Ovary (tissue), 9 donors: ENCODE results near the gene GAMT. TPM values are rescaled to one million over a fixed set of nuclear protein-coding genes. Genes with fewer than 3 reads are reported as not detected.
A peak's percentile ranks its signal among the peaks of the same experiment; 100 is the strongest.

Experiments used
- DNase-seq, 5 donors: peaks; one replicate each; pipeline ENCODE4 v3.0.0-alpha.2; 2019 to 2020
- H3K27ac ChIP-seq, 2 donors: fragments of 200-600 bp; one replicate each; pipeline versions ENCODE4 v1.5.1 to v1.8.0; 2019 to 2022
- H3K27me3 ChIP-seq: fragments of 200-600 bp; one replicate; pipeline ENCODE4 v1.8.0; 2022
- H3K36me3 ChIP-seq: fragments of 200-600 bp; sonication (generic); one replicate; pipeline ENCODE4 v1.5.1; 2019
- H3K4me1 ChIP-seq: one replicate; pipeline ENCODE4 v1.8.1; 2013; ENCODE audit warnings: mild to moderate bottlenecking, moderate library complexity; ENCODE audit not compliant: insufficient read depth
- H3K4me3 ChIP-seq: fragments of 200-600 bp; sonication (generic); one replicate; pipeline ENCODE4 v1.5.1; 2017
- H3K9me3 ChIP-seq, 2 donors: fragments of 200-600 bp in 1 of 2; sonication (generic) in 1 of 2; one replicate each; pipeline versions ENCODE4 v1.5.1 to v1.8.1; 2013 to 2019; ENCODE audit warnings: mild to moderate bottlenecking in 1 of 2, moderate library complexity in 1 of 2
- CTCF ChIP-seq, 3 donors: fragments of 450-650 bp in 2 of 3; fragments of 200-600 bp in 1 of 3; IDR thresholded peaks; one replicate each; pipeline versions ENCODE4 v1.5.1 to v1.8.0; 2016 to 2022; ENCODE audit warnings: antibody characterized with exemption in 3 of 3, mild to moderate bottlenecking in 1 of 3
- EP300 ChIP-seq: sonication (generic); formaldehyde crosslinking; IDR thresholded peaks from one replicate; pipeline ENCODE4 v1.6.1; 2017; ENCODE audit warnings: antibody characterized with exemption
- POLR2A ChIP-seq: fragments of 450-650 bp; IDR thresholded peaks from one replicate; pipeline ENCODE4 v1.6.1; 2017; ENCODE audit warnings: antibody characterized with exemption, mild to moderate bottlenecking, moderate library complexity
- WGBS, 3 donors: extraction: QIAGEN DNeasy Blood & Tissue Kit in 1 of 3; methylation state at CpG; one replicate each; pipeline versions ENCODE4 v1.1.5 to v1.1.7; 2013 to 2017; 5-methylcytosine and 5-hydroxymethylcytosine counted together
- intact Hi-C, 4 donors: fragments of 100-400 bp; cut with DNase I; formaldehyde crosslinking; loops; one replicate each; pipeline versions ENCODE4 v1.11.0 to v1.15.1; 2022 to 2023
- polyA plus RNA-seq, 2 donors: library from polyadenylated mRNA; stranded (reverse); fragments of 200-250 nt in 1 of 2; fragments of 350-450 nt in 1 of 2; fragmentation: Illumina TruSeq in 1 of 2; extraction: RNeasy Lipid Tissue Mini Kit (QIAGEN cat#74804) in 1 of 2; gene quantifications; one replicate each; pipeline ENCODE4 v1.2.3, GENCODE V29; 2013 to 2014
- total RNA-seq, 7 donors: library from RNA; depleted of rRNA in 2 of 7; stranded (reverse); fragments of >200 nt in 2 of 7; fragmentation: NEBNext Ultra II Directional in 3 of 7; extraction: Animal tissue kit (Norgen Biotek cat#: 25700) in 3 of 7; gene quantifications; one replicate each; pipeline versions ENCODE4 v1.1.0 to v1.2.4, GENCODE V29; 2016 to 2023
- donor health status: DM: no; HTN: no; CAD: no; lungs with moderate emphysema.
- donor health status: DM: no; HTN: no; CAD: no.
- donor health status: Bipolar disorder and iron deficiency.
- donor health status: DM: yes; HTN: yes; CAD: no.
- donor health status: DM: no; HTN: no; CAD: no.
- donor health status: DM: yes; HTN: yes; CAD: no.

The GAMT gene
- total and polyA plus RNA-seq, 9 donors = 8.0 to 34.1 (median 17.0) TPM

GRCh38 chr19:1447504-1447903 is 46.2 kb upstream of the GAMT start:
- peaks cover 9% of the 10 kb centered on the region for H3K27me3 ChIP-seq
- intact Hi-C loops = loop anchor here in 2 of 4 donors (10.0 kb wide), 2 partner anchors 133 to 163 kb away; partner anchors contain the start of gene EFNA2 (in 2 of the 2)

GRCh38 chr19:1446713-1447481 is 45.6 kb upstream of the GAMT start:
- Histone ChIP-seq H3K4me1 (peaks cover 5% of the 10 kb centered on the region), H3K27me3 (peaks cover 9% of the 10 kb centered on the region), H3K9me3 (no peaks in the 10 kb centered on the region), H3K36me3 (no peaks in the 10 kb centered on the region), H3K4me3 (no peak overlapping the region), H3K27ac (no peak overlapping the region)
- 3 to 7% (median 4%) methylated on average over 55 to 63 of the region's 63 CpGs for WGBS, 3 donors
- DNase-seq = peak in 1 of 5 donors; percentile 61
- TF ChIP-seq EP300 = no peak
- no peak for TF ChIP-seq POLR2A
- no peak for TF ChIP-seq CTCF (IDR thresholded peaks at IDR 0.05)
- intact Hi-C loops = loop anchor here in 2 of 4 donors (10.0 kb wide), 2 partner anchors 132 to 162 kb away; partner anchors contain the start of gene EFNA2 (in 2 of the 2)

More at GRCh38 chr19:1447504-1447903, 46.2 kb upstream of the GAMT start:
- H3K9me3 ChIP-seq = no peaks in the 10 kb centered on the region
- no peak overlapping the region for H3K4me3 ChIP-seq
- WGBS, 3 donors = 21 to 33% (median 27%) methylated on average over 4 of the region's 4 CpGs
- H3K4me1 ChIP-seq = peaks cover 5% of the 10 kb centered on the region
- no peaks in the 10 kb centered on the region for H3K36me3 ChIP-seq
- DNase-seq = no peak
- no peak overlapping the region for H3K27ac ChIP-seq
- TF ChIP-seq POLR2A = no peak

GRCh38 chr19:1445932-1446712 is 44.8 kb upstream of the GAMT start:
- peaks cover 5% of the 10 kb centered on the region for H3K4me1 ChIP-seq
- DNase-seq = peak in 1 of 5 donors; percentile 40
- no peak overlapping the region for H3K27ac ChIP-seq
- H3K36me3 ChIP-seq = no peaks in the 10 kb centered on the region
- whole genome bisulfite sequencing, 3 donors = 1% methylated on average over 60 to 99 of the region's 99 CpGs
- H3K9me3 ChIP-seq = no peaks in the 10 kb centered on the region
- H3K27me3 ChIP-seq = peaks cover 6% of the 10 kb centered on the region
- intact Hi-C loops = loop anchor here in 2 of 4 donors (10.0 kb wide), 2 partner anchors 131 to 161 kb away; partner anchors contain the start of gene EFNA2 (in 2 of the 2)
- H3K4me3 ChIP-seq = no peak overlapping the region
- TF ChIP-seq CTCF (IDR thresholded peaks at IDR 0.05) = no peak
- TF ChIP-seq EP300 = no peak
- TF ChIP-seq POLR2A = no peak

GRCh38 chr19:1445185-1445931 is 44.0 kb upstream of the GAMT start:
- intact Hi-C loops = loop anchor here in 2 of 4 donors (10.0 kb wide), 2 partner anchors 131 to 161 kb away; partner anchors contain the start of gene EFNA2 (in 2 of the 2)
- TF ChIP-seq CTCF (IDR thresholded peaks at IDR 0.05) (peak; percentile 83 to 91 (median 85)), EP300 (no peak), POLR2A (no peak)
- DNase-seq = peak; percentile 43 to 80 (median 62)
- Histone ChIP-seq H3K4me1 (peaks cover 5% of the 10 kb centered on the region), H3K27ac (no peak overlapping the region), H3K9me3 (no peaks in the 10 kb centered on the region), H3K36me3 (no peaks in the 10 kb centered on the region), H3K4me3 (peak overlapping the region; percentile 10), H3K27me3 (peaks cover 3% of the 10 kb centered on the region)
- 1 to 3% (median 1%) methylated on average over 56 to 70 of the region's 70 CpGs for WGBS, 3 donors
